Fibroblast of lung (primary cell): ENCODE results near the gene DAB1. TPM values are rescaled to one million over a fixed set of nuclear protein-coding genes. Genes with fewer than 3 reads are reported as not detected.

Experiments
- DNase-seq, 2 donors: peaks; one replicate each; pipeline versions ENCODE4 v3.0.0 to v3.0.0-alpha.2; 2010; ENCODE audit warnings: low read depth in 2 of 2
- H2AFZ ChIP-seq: 2 replicates; pipeline ENCODE4 v1.5.1; 2012; ENCODE audit warnings: low read length, control low read depth, inconsistent platforms
- H3K27ac ChIP-seq: 2 replicates; pipeline ENCODE4 v1.5.1; 2011; ENCODE audit warnings: low read length, control low read depth; ENCODE audit not compliant: insufficient read depth
- H3K27me3 ChIP-seq: 2 replicates; pipeline ENCODE4 v1.5.1; 2011; ENCODE audit warnings: mild to moderate bottlenecking, low read length; ENCODE audit not compliant: control insufficient read depth, insufficient read depth
- H3K36me3 ChIP-seq: 2 replicates; pipeline ENCODE4 v1.5.1; 2011; ENCODE audit warnings: low read length; ENCODE audit not compliant: control insufficient read depth, insufficient read depth
- H3K4me1 ChIP-seq: 2 replicates; pipeline ENCODE4 v1.5.1; 2011; ENCODE audit warnings: low read length; ENCODE audit not compliant: control insufficient read depth, insufficient read depth; ENCODE audit errors: extremely low read depth
- H3K4me2 ChIP-seq: 2 replicates; pipeline ENCODE4 v1.5.1; 2011; ENCODE audit warnings: low read length, control low read depth; ENCODE audit not compliant: insufficient read depth; ENCODE audit errors: extremely low read depth
- H3K4me3 ChIP-seq, 4 experiments: fragments of 200-600 bp in 1 of 4; sonication (generic) in 1 of 4; replicated peaks in 1 of 4; 2 replicates each; pipeline ENCODE4 v1.5.1; 2011 to 2016; ENCODE audit warnings: low read length in 4 of 4, low read depth in 3 of 4, mild to moderate bottlenecking in 3 of 4, control low read depth in 2 of 4, inconsistent platforms in 1 of 4, mixed read lengths in 1 of 4; ENCODE audit not compliant: insufficient read depth in 1 of 4; ENCODE audit errors: control extremely low read depth in 1 of 4
- H3K79me2 ChIP-seq: 2 replicates; pipeline ENCODE4 v1.5.1; 2012; ENCODE audit warnings: mild to moderate bottlenecking, low read length, inconsistent platforms; ENCODE audit not compliant: control insufficient read depth, insufficient read depth
- H3K9ac ChIP-seq: 2 replicates; pipeline ENCODE4 v1.5.1; 2011; ENCODE audit warnings: mild to moderate bottlenecking, low read length, control low read depth; ENCODE audit not compliant: insufficient read depth
- H3K9me3 ChIP-seq: 2 replicates; pipeline ENCODE4 v1.5.1; 2012; ENCODE audit warnings: low read depth, low read length; ENCODE audit not compliant: control insufficient read depth, insufficient read depth
- H4K20me1 ChIP-seq: 2 replicates; pipeline ENCODE4 v1.5.1; 2011; ENCODE audit warnings: low read length; ENCODE audit not compliant: control insufficient read depth, insufficient read depth; ENCODE audit errors: extremely low read depth
- EZH2 ChIP-seq: IDR thresholded peaks from 2 replicates; pipeline ENCODE4 v1.5.1; 2012; ENCODE audit warnings: low read length, control low read depth, mild to moderate bottlenecking; ENCODE audit errors: missing control alignments
- polyA plus RNA-seq, 2 donors: library from polyadenylated mRNA; depleted of rRNA in 1 of 2; stranded (reverse) in 1 of 2; unstranded in 1 of 2; fragments of >200 nt; gene quantifications; 2 replicates each; pipeline ENCODE4 v1.2.1, GENCODE V29; 2011 to 2012; ENCODE audit warnings: missing spikeins in 1 of 2
- total RNA-seq: library from RNA; depleted of rRNA; stranded (reverse); fragments of >200 nt; gene quantifications from 2 replicates; pipeline ENCODE4 v1.2.1, GENCODE V29; 2014
- TF ChIP-seq, protein P1 (sequence below), 2 donors: IDR thresholded peaks in 1 of 2; conservative IDR thresholded peaks in 1 of 2; 1 replicate in 1 of 2; 2 replicates in 1 of 2; pipeline ENCODE4 v1.5.1; 2011 to 2012; ENCODE audit warnings: low read length in 2 of 2, control low read depth in 1 of 2, inconsistent platforms in 1 of 2, low read depth in 1 of 2, mild to moderate bottlenecking in 1 of 2

Gene DAB1
- total and polyA plus RNA-seq, 2 donors (not counting 1 experiment from before 2014, with no cell fraction given) = 0.17 to 2.0 TPM

DNA sequence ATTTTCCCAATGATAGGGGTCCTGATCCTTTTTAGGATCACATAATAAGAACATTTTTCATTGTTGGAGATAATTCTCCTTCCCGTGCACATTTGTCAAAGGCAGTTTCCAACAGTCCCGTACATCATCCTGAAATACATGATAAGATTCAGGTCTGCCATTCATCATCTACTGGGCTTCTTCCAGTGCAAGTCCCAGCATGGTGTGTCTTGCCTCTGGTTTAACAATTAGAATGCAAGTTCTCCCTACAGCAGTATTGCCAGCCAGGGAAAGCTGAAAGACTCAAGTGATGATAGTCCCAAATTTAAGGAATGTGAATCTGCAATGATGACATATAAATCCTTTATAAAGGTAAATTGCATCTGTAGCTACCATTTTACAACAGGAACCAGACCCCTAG lies 146.2 kb downstream of the DAB1 start:
- no peak overlapping the region for H3K4me3 ChIP-seq
- no peaks in the 10 kb centered on the region for H3K9me3 ChIP-seq
- DNase-seq = no peak
- no peaks in the 10 kb centered on the region for H3K4me1 ChIP-seq
- no peak overlapping the region for H3K4me2 ChIP-seq
- H3K36me3 ChIP-seq = no peaks in the 10 kb centered on the region
- no peaks in the 10 kb centered on the region for H3K27me3 ChIP-seq
- H3K27ac ChIP-seq = no peak overlapping the region
- TF ChIP-seq EZH2 = no peak
- TF ChIP-seq, protein P1, sequence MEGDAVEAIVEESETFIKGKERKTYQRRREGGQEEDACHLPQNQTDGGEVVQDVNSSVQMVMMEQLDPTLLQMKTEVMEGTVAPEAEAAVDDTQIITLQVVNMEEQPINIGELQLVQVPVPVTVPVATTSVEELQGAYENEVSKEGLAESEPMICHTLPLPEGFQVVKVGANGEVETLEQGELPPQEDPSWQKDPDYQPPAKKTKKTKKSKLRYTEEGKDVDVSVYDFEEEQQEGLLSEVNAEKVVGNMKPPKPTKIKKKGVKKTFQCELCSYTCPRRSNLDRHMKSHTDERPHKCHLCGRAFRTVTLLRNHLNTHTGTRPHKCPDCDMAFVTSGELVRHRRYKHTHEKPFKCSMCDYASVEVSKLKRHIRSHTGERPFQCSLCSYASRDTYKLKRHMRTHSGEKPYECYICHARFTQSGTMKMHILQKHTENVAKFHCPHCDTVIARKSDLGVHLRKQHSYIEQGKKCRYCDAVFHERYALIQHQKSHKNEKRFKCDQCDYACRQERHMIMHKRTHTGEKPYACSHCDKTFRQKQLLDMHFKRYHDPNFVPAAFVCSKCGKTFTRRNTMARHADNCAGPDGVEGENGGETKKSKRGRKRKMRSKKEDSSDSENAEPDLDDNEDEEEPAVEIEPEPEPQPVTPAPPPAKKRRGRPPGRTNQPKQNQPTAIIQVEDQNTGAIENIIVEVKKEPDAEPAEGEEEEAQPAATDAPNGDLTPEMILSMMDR (conservative IDR thresholded peaks at IDR 0.05 in 1 of 2, IDR thresholded peaks at IDR 0.05 in 1 of 2; ENCODE audit: low read depth in 1 of 2, low read length in 2 of 2) = no peak
- H3K9ac ChIP-seq = no peak overlapping the region
- H3K79me2 ChIP-seq = no peaks in the 10 kb centered on the region
- H4K20me1 ChIP-seq = no peaks in the 10 kb centered on the region
- H2AFZ ChIP-seq = no peak overlapping the region

DNA sequence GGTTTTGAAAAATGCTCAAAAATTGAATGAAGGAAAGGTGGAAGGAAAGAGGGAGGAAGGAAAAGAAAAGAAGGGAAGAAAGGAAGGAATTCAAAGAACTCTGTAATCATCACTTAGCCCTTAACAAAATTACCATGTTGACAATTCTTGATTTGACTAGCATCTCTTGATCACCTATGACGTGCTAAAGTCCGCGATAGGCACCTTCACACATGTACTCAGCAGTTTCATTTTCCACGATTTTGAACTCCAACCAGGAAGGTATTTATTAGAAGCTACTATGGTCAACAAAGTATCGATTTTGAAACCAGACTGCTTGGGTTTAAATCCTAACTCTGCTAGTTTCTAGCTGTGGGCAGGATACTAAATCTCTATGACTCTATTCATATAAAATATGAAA lies 146.9 kb downstream of the DAB1 start:
- no peaks in the 10 kb centered on the region for H3K27me3 ChIP-seq
- H3K27ac ChIP-seq = no peak overlapping the region
- H3K4me3 ChIP-seq = no peak overlapping the region
- no peaks in the 10 kb centered on the region for H4K20me1 ChIP-seq
- no peaks in the 10 kb centered on the region for H3K9me3 ChIP-seq
- no peak for DNase-seq
- no peak for TF ChIP-seq EZH2
- TF ChIP-seq, protein P1 (conservative IDR thresholded peaks at IDR 0.05 in 1 of 2, IDR thresholded peaks at IDR 0.05 in 1 of 2; ENCODE audit: low read depth in 1 of 2, low read length in 2 of 2) = no peak
- no peak overlapping the region for H3K4me2 ChIP-seq
- H3K9ac ChIP-seq = no peak overlapping the region
- no peak overlapping the region for H2AFZ ChIP-seq
- no peaks in the 10 kb centered on the region for H3K79me2 ChIP-seq
- H3K36me3 ChIP-seq = no peaks in the 10 kb centered on the region
- H3K4me1 ChIP-seq = no peaks in the 10 kb centered on the region

DNA sequence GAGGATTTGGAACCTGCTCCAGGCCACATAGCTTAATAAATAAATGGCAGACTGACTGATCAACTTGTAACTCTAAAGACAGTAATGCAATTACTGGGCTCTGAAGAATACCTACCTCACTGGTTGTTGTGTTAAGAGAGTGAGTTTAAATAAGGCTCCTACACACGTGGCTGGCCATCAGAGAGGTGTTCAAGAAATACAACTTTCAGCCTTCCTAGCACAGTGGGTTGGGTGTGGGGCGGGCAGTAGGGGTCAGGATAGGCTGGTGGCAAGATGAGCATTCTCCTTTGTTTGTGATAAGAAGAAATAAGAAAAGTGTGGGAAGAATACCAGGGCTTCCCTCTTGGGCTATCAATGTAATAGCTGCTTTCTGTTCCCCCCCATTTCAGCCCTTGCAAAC lies 151.3 kb downstream of the DAB1 start:
- no peaks in the 10 kb centered on the region for H3K27me3 ChIP-seq
- H4K20me1 ChIP-seq = no peaks in the 10 kb centered on the region
- H3K9me3 ChIP-seq = no peaks in the 10 kb centered on the region
- no peak overlapping the region for H3K4me3 ChIP-seq
- no peak for TF ChIP-seq EZH2
- TF ChIP-seq, protein P1 (conservative IDR thresholded peaks at IDR 0.05 in 1 of 2, IDR thresholded peaks at IDR 0.05 in 1 of 2; ENCODE audit: low read depth in 1 of 2, low read length in 2 of 2) = no peak
- no peak overlapping the region for H2AFZ ChIP-seq
- no peak overlapping the region for H3K4me2 ChIP-seq
- H3K9ac ChIP-seq = no peak overlapping the region
- no peak overlapping the region for H3K27ac ChIP-seq
- DNase-seq = no peak
- no peaks in the 10 kb centered on the region for H3K36me3 ChIP-seq
- H3K79me2 ChIP-seq = no peaks in the 10 kb centered on the region
- no peaks in the 10 kb centered on the region for H3K4me1 ChIP-seq
